ENCODE measurements around the gene CMTM3. TPM values are rescaled to one million over a fixed set of nuclear protein-coding genes. Genes with fewer than 3 reads are reported as not detected.

CMTM3 gene
- total and polyA plus RNA-seq, 9 of the 15 experiments (the other 6 are each of a cell fraction or from before 2014, with no cell fraction given) = 4.6 to 33.4 (median 17.5) TPM

GRCh38 chr16:66603537-66604375, 748 bp upstream of the CMTM3 start (continued):
- no peak for TF ChIP-seq CREB3L1 (IDR thresholded peaks at IDR 0.05; ENCODE audit: borderline replicate concordance, low read depth)
- no peak for TF ChIP-seq E2F5 (CRISPR knock-in tag; IDR thresholded peaks at IDR 0.05)
- TF ChIP-seq FOS (IDR thresholded peaks at IDR 0.05; ENCODE audit: extremely low read depth, insufficient read length) = no peak
- no peak for TF ChIP-seq ZNF232 (CRISPR knock-in tag; IDR thresholded peaks at IDR 0.05)
- TF ChIP-seq GATAD2A (IDR thresholded peaks at IDR 0.05) = no peak
- TF ChIP-seq HDAC6 (IDR thresholded peaks at IDR 0.05; ENCODE audit: low read depth, low read length) = no peak
- TF ChIP-seq POLR2AphosphoS5 (IDR thresholded peaks at IDR 0.05; ENCODE audit: control insufficient read depth, insufficient read depth, low read depth, low read length) = no peak
- no peak for TF ChIP-seq STAT5B (CRISPR knock-in tag; IDR thresholded peaks at IDR 0.05)
- TF ChIP-seq RAD21 (CRISPR knock-in tag; conservative IDR thresholded peaks at IDR 0.05 in 1 of 2, IDR thresholded peaks at IDR 0.05 in 1 of 2) = no peak
- peak; percentile 57; the same call in 1 of the 2 replicates for TF ChIP-seq HDAC2 (IDR thresholded peaks at IDR 0.05)
- no peak for TF ChIP-seq ZNF253 (CRISPR knock-in tag; conservative IDR thresholded peaks at IDR 0.05)
- peak; percentile 30; the same call in 1 of the 2 replicates for TF ChIP-seq EHMT2 (IDR thresholded peaks at IDR 0.05)
- no peak for TF ChIP-seq SIX5 (IDR thresholded peaks at IDR 0.05; ENCODE audit: borderline replicate concordance in 1 of 2, insufficient read depth in 1 of 2, low read depth in 1 of 2, low read length in 2 of 2)
- TF ChIP-seq ZNF217 (CRISPR knock-in tag; IDR thresholded peaks at IDR 0.05) = no peak
- TF ChIP-seq ZNF717 (CRISPR knock-in tag; IDR thresholded peaks at IDR 0.05) = no peak
- no peak for TF ChIP-seq TFAM (CRISPR knock-in tag; conservative IDR thresholded peaks at IDR 0.05)
- TF ChIP-seq KLF16 (IDR thresholded peaks at IDR 0.05) = no peak
- no peak for TF ChIP-seq NONO (IDR thresholded peaks at IDR 0.05; ENCODE audit: low read depth in 2 of 2, low read length in 1 of 2)
- peak; percentile 42 for TF ChIP-seq ETS2 (tag; IDR thresholded peaks at IDR 0.05; ENCODE audit: borderline replicate concordance, poor library complexity, severe bottlenecking)
- no peak for TF ChIP-seq SFPQ (IDR thresholded peaks at IDR 0.05; ENCODE audit: low read depth, low read length)
- no peak for TF ChIP-seq NR0B1 (IDR thresholded peaks at IDR 0.05; ENCODE audit: partially characterized antibody)
